HG03460 (cell line): ENCODE measurements around the gene HIPK1.

Experiments used
- ATAC-seq: cut with Tn5 transposase; IDR thresholded peaks from one replicate; pipeline ENCODE4 v1.9.1; 2021; ENCODE audit not compliant: unreplicated experiment

The HIPK1 gene

DNA sequence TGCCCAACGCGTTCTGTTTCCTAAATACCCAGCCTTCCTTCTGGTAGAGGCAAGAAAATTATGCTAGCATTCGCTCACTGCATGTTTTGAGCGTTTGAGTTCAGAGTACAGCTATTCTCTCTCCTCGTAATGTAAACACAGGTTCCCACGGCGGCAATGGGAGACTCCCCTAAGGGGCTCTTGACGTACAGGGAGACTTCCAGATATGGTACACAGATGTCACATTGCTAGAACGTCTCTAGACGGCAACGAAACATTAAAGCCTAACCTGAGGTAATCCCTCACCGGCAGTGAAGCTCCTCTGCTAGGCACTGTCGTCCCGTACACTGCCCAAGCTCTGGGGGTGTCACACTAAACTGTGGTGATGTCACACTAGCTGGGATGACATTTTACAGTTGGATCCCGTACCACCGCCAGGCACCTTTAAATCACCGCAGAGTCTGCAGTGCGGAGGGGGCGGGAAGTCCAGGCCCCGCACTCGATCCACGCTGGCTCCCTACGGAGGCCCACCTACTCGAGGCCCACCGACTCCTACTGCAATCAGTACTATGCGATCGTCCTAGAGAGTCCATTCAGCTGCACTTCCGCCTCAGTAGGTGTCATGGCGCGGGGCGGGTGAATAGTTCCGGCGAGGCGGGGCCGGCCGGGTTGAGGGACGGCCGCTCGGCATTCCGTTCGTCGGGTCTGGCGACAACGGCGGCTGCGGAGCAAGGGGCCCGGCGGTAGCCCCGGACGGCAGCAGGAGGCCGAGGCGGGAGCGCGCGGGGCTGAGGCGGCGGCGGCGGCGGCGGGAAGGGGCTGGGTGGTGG is at the start of gene HIPK1:
Gene HIPK1, plus strand, starts transcription at position 384 of the 809 bp plus-strand sequence.
- ATAC-seq: peak; percentile 60

GRCh38 chr1:113879739-113880038 is 49.4 kb upstream of the HIPK1 start:
- ATAC-seq: no peak

DNA sequence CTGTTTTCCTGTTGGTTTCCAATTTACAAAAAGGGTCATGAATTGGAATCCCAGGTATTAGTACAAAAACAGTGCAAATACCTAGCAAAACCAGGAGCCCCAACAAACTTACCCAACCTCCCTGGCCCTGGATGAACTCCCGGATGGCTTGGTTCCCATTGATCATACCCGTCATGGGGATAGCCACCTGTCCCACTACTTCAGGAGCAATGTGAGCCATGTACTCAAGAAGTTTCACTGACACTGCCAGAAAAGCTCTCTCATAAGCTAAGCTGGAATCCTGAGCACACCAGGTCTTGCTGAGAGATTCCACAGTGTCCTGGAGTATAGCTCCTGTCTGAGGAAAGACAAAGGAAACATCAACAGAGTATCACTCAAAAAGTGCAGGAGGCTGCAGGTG is 47.5 kb upstream of the HIPK1 start:
- ATAC-seq: no peak

GRCh38 chr1:113886417-113887401 is 42.4 kb upstream of the HIPK1 start:
- no peak for ATAC-seq

GRCh38 chr1:113887402-113888175 is 41.5 kb upstream of the HIPK1 start, which contains the start of gene BCL2L15:
Gene BCL2L15 (minus strand): TSS chr1:113887581. CDS start chr1:113887375, 206 bp downstream.
- no peak for ATAC-seq

DNA sequence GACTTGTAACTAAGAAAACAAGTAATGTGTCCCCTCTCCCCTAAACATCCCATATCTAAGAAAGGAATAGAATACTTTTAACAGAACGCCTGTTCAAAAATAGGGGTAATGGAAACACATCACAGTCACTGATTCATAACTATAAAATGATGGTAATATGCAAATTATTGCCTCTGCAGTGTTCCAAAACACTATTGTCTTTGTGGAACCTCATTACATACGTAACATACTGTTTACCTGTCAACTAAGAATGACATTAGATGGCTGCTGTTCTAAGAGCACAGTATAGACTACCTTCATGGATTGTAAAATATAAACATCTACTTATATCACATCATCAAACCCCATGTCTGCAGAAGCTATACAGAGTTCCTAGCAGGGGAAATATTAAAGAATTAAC is 38.3 kb upstream of the HIPK1 start:
- no peak for ATAC-seq

- ATAC-seq: no peak
These were observed 37.4 kb upstream of the HIPK1 start for GRCh38 chr1:113891631-113892220.

- ATAC-seq: no peak
These were observed 35.9 kb upstream of the HIPK1 start for GRCh38 chr1:113893267-113893666.

DNA sequence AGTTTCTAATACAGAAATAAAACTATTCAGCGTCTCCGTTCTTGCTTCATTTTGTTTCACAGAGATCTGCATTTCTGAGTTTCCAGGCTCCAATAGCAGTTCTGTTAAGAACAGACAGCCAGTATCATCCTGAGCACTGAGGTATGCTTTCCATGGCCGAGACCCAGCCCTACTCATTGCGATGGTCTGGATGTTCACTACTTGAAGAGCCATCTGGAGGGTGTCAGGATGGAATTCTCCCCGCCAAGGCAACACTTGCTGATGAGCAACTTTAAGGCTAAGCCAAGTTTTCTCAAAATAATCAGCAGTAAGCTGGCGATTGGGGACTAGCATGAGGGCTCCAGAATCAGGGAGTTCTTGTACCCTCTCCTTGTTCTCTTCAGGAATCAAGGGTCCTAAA is 34.0 kb upstream of the HIPK1 start:
- no peak for ATAC-seq

GRCh38 chr1:113895961-113896360 is 33.2 kb upstream of the HIPK1 start:
- ATAC-seq: no peak

GRCh38 chr1:113898241-113898814 is 30.8 kb upstream of the HIPK1 start:
- ATAC-seq: no peak

DNA sequence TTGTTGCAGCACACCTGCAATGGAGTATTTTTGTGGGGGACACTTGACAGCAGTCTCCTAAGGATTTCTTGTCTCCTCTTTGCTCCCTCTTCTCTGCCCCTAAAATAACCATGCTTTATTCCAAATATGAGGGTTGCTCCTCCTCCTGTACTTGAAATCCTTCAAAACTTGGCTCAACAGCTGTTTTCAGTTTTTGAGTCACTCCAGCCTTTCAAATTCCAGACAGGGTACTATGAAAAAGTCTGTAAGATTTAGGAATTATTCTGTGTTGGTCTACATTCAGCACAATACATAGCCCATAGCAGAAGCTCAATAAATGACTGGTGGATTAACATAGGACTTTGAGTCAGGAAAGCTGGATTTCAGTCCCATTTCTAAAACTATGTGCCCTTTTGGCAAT is 30.0 kb upstream of the HIPK1 start:
- no peak for ATAC-seq

DNA sequence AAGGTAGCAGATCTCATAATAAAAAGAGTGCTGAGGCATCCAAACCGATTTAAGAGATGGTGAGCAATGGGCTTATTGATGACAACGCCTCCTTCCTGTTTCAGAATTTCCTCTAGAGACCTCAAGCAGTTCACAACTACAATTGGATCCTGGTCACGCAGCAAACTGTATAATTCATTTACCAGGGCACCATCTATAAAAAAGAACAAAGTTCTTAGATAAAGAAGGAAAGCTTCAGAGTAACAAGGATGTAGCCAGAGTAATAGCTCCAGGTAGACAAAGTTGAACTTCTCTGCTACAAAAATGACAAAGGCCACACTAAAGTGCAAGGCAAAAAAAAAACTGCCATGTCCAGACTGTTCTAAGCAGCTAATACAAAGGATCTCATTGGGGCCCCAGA is 27.9 kb upstream of the HIPK1 start:
- no peak for ATAC-seq

- ATAC-seq: no peak
These were observed 25.4 kb upstream of the HIPK1 start for GRCh38 chr1:113903501-113904292.

- ATAC-seq: peak; percentile 21
These were observed 24.8 kb upstream of the HIPK1 start for GRCh38 chr1:113904293-113904673.

GRCh38 chr1:113904674-113905434 is 24.3 kb upstream of the HIPK1 start, which contains the start of the genes AP4B1 and DCLRE1B:
Gene AP4B1 (minus strand): TSS chr1:113904799. CDS start chr1:113904717, 82 bp downstream.
Gene DCLRE1B (plus strand): TSS chr1:113905326. CDS start chr1:113905587, 261 bp downstream.
- peak; percentile 88 for ATAC-seq

DNA sequence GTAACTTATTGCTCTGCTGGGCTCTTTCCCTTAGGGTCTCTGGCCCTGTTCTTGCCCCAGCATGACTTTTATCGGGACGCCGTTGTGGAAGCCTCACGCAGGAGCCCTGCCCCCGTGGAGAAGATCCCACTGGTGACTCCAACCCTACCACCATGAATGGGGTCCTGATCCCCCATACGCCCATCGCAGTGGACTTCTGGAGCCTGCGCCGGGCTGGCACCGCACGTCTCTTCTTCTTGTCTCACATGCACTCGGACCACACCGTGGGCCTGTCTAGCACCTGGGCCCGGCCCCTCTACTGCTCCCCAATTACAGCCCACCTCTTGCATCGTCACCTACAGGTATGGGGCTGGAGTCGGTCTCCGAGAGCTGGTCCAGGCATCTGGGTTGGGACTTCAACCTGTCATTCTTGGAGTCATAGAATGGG is 23.7 kb upstream of the HIPK1 start:
- no peak for ATAC-seq

DNA sequence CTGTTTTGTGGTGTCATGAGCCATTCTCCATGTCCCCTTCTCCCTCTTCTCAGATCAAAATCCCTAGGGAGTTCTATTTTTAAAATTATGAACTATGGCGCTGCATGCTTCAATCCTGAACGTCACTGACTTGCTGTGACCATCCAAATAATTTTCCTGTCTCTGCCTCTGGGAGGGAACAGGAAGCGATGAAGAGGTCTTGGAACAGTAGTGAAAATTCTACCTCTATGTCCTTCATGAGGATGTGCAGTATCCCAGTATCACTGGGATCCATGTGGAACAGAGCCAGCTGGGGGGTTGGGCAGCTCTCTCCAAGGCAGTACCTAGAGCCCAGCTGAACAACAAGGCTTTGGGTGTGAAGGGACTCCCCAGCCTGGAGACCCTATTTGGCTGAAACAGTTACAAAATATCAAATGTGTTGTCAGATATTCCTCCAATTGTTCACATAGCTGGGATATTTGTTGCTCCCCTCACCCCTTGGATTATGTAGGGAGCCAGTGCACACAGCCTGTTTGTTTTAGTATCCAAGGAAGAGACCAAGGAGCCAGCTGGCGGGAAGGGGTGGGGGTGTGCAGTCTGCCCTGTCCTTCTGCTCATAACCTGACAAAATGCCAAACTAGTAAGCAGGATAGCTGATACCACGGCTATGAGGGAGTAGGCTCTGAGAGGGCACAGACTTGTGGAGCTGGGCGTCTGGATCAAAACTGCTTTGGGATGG is 16.4 kb upstream of the HIPK1 start:
- no peak for ATAC-seq
